GM12873 (cell line): ENCODE results near the gene STAG3.

Source experiments
- TF ChIP-seq, protein P1 (sequence below): IDR thresholded peaks from 2 replicates; pipeline ENCODE4 v1.5.1; 2012; ENCODE audit warnings: low read depth, mild to moderate bottlenecking, moderate library complexity, low read length, control low read depth; ENCODE audit not compliant: insufficient read depth; ENCODE audit errors: missing control alignments

The STAG3 gene, protein sequence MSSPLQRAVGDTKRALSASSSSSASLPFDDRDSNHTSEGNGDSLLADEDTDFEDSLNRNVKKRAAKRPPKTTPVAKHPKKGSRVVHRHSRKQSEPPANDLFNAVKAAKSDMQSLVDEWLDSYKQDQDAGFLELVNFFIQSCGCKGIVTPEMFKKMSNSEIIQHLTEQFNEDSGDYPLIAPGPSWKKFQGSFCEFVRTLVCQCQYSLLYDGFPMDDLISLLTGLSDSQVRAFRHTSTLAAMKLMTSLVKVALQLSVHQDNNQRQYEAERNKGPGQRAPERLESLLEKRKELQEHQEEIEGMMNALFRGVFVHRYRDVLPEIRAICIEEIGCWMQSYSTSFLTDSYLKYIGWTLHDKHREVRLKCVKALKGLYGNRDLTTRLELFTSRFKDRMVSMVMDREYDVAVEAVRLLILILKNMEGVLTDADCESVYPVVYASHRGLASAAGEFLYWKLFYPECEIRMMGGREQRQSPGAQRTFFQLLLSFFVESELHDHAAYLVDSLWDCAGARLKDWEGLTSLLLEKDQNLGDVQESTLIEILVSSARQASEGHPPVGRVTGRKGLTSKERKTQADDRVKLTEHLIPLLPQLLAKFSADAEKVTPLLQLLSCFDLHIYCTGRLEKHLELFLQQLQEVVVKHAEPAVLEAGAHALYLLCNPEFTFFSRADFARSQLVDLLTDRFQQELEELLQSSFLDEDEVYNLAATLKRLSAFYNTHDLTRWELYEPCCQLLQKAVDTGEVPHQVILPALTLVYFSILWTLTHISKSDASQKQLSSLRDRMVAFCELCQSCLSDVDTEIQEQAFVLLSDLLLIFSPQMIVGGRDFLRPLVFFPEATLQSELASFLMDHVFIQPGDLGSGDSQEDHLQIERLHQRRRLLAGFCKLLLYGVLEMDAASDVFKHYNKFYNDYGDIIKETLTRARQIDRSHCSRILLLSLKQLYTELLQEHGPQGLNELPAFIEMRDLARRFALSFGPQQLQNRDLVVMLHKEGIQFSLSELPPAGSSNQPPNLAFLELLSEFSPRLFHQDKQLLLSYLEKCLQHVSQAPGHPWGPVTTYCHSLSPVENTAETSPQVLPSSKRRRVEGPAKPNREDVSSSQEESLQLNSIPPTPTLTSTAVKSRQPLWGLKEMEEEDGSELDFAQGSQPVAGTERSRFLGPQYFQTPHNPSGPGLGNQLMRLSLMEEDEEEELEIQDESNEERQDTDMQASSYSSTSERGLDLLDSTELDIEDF

DNA sequence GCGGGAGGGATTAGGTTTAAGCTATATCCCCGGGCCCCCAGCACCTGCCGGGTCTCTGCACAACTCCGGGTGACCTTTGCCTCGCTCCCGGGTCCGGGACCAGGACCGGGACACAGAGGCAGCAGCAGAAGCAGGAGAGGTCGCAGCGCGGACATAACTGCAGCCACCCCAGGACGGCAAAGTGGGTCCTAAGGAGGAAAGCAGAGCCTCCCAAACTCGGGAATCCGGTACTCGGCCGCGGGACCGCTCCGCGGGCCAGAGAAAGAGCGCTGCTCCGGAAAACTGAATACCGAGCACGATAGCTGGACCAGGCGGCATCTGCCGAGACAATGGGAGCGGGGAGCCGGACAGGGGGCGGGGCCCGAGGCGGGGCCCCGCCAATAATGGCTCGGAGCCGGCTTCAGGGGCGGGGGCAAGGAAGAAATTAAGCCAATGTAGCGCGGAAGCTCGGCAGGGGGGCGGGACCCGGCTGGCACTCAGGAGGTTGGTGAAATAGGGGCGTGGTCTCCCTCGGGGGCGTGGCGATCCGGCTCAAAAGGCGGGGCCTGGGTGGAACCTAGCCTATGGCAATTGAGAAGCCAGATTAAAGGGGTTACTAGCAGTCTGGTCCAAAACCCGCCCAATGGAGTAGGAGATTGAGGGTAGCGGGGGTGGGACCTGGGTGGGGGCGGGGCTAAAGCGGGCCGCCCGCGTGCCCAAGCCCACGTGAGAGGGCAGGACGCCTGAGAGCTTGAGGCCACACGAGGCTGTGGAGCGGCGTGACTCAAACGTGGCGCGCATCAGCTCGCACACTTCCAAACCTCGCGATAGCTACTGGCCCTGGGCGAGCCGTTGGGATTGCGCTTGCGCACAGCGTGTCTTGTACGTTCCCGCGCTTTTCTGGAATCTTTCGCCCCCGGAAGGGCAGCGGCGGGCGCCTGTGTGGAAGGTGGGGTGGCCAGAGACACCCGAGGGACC lies at the start of gene STAG3, which contains the start of gene GPC2:
TSS of gene STAG3 (plus strand) at position 874 of the 957 bp plus-strand sequence. CDS start 2,639 bp downstream, outside the sequence.
TSS of gene GPC2 (minus strand) at position 337 of the 957 bp plus-strand sequence. CDS start at position 155, 182 bp downstream.
- TF ChIP-seq, protein P1, sequence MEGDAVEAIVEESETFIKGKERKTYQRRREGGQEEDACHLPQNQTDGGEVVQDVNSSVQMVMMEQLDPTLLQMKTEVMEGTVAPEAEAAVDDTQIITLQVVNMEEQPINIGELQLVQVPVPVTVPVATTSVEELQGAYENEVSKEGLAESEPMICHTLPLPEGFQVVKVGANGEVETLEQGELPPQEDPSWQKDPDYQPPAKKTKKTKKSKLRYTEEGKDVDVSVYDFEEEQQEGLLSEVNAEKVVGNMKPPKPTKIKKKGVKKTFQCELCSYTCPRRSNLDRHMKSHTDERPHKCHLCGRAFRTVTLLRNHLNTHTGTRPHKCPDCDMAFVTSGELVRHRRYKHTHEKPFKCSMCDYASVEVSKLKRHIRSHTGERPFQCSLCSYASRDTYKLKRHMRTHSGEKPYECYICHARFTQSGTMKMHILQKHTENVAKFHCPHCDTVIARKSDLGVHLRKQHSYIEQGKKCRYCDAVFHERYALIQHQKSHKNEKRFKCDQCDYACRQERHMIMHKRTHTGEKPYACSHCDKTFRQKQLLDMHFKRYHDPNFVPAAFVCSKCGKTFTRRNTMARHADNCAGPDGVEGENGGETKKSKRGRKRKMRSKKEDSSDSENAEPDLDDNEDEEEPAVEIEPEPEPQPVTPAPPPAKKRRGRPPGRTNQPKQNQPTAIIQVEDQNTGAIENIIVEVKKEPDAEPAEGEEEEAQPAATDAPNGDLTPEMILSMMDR: no peak

DNA sequence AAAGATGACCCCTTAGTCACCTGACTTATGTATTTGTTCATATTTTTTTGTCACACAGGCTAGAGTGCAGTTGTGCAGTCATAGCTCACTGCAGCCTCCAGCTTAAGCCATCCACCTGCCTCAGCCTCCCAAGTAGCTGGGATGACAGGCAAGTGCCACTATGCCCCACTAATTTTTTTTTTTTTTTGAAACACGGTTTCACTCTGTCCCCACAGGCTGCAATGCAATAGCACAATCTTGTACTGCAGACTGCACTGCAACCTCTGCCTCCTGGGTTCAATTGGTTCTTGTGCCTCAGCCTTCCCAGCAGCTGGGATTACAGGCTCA lies 49.1 kb upstream of the STAG3 start:
- TF ChIP-seq, protein P1: no peak

DNA sequence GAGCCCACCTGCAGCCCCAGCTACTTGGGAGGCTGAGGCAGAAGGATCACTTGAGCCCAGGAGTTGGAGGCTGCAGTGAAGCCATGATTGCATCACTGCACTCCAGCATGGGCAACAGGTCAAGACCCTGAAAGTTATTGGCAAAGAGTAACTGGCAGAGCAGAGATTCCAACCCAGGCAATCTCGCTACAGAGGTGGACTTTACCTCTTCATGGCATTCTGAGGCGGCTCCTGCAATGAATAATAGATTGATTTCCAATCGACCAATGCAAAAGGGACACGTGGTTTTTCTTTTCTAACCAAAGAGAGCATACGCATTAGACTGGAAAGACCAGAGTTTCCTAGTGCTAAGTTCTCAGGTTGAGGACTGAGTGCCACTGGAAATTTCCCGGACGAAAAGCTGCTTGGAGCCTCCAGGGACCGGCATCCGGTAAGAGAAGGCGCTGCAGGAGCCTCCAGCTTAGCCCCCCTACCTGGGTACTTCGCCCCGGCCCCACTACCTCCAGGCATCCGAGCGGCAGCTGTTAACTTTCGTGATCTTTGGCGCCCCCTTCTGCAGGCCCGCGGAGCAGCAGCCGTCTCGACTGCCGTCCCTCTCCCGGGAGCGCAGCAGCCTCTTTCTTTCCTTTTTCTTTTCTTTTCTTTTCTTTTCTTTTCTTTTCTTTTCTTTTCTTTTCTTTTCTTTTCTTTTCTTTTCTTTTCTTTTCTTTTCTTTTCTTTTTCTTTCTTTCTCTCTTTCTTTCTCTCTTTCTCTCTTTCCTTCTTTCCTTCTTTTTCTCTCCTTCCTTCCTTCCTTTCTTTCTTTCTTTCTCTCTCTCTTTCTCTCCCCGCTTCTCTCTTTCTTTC lies 46.9 kb upstream of the STAG3 start:
- TF ChIP-seq, protein P1: peak; percentile 81

DNA sequence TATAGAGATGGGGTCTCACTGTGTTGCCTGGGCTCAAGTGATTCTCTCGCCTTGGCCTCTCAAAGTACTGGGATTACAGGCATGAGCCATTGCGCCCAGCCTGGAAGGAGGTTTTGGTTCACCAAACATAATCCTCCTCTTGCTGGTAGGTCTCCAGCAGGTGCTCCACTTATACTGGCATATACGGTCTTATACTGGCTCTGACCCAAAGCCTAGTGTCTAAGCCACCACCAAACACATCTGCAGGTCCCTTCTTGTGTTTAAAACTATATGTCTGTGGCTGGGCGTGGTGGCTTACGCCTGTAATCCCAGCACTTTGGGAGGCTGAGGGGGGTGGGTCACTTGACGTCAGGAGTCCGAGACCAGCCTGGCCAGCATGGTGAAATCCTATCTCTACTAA lies 45.6 kb upstream of the STAG3 start:
- TF ChIP-seq, protein P1: no peak

DNA sequence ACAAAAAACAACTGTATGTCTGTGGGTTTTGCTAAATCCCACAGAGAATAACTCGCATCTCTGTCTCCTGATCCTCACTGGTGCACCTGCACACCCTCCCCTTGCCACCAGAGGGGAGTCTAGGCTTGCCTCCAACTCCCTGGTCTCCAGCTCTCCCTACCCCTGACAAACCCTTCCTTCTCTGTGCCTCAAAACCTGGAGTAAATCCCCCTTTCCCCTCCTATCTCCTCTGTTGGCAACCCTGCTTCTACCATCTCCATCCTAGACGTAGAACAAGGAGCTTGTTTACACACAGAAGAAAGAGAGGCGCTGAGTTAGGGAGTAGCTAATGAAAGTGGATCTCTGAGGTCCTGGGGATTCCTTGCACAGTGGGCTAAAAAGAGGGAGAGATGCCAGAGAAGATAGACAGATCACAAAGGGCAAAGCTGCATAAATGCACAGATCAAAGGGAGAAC lies 45.0 kb upstream of the STAG3 start:
- TF ChIP-seq, protein P1: peak; percentile 99
